NT2/D1 (cell line): ENCODE data around the gene HGF.

Source experiments
- SUZ12 ChIP-seq: IDR thresholded peaks from 2 replicates; pipeline ENCODE4 v1.6.1; 2011; ENCODE audit not compliant: insufficient read length, insufficient read depth; ENCODE audit errors: extremely low read depth
- YY1 ChIP-seq: IDR thresholded peaks from 2 replicates; pipeline ENCODE4 v1.6.1; 2011; ENCODE audit not compliant: insufficient read length, insufficient read depth
- ZNF274 ChIP-seq: IDR thresholded peaks from 2 replicates; pipeline ENCODE4 v1.6.1; 2011; ENCODE audit warnings: mild to moderate bottlenecking, low read depth, low read length

- TF ChIP-seq YY1 (no peak), ZNF274 (no peak), SUZ12 (no peak)
Observed at GRCh38 chr7:81753392-81753791, 16.5 kb downstream of the HGF start.
